NCI-H526 (cell line): Measurements from ENCODE around the gene IFNA6.

Experiments used
- DNase-seq, 2 experiments: peaks; one replicate each; lab custom pipeline; 2025; lab: John Stamatoyannopoulos, UW

The IFNA6 gene

GRCh38 chr9:21331676-21332402, 18.8 kb downstream of the IFNA6 start:
- DNase-seq: no peak

- peak; percentile 42 to 78 for DNase-seq
Observed at GRCh38 chr9:21326526-21327139, 24.1 kb downstream of the IFNA6 start.

DNA sequence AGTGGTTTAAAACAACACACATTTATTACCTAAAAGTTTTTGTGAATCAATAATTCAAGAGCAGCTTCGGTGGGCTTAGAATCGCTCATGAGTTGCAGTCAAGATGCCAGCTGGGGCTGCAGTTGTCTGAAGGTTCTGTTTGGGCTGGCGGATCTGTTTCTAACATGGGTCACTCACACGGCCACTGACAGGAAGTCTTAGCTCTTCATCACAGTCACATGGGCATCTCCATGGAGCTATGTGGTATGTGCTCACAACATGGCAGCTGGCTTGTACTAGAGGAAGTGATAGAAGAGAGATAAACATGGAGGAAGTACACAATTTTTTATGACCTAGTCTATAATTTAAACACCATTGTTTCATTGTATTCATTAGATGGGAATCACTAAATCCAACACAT, 26.6 kb downstream of the IFNA6 start:
- no peak for DNase-seq

- DNase-seq: no peak
Observed at GRCh38 chr9:21322911-21323461, 27.7 kb downstream of the IFNA6 start.

DNA sequence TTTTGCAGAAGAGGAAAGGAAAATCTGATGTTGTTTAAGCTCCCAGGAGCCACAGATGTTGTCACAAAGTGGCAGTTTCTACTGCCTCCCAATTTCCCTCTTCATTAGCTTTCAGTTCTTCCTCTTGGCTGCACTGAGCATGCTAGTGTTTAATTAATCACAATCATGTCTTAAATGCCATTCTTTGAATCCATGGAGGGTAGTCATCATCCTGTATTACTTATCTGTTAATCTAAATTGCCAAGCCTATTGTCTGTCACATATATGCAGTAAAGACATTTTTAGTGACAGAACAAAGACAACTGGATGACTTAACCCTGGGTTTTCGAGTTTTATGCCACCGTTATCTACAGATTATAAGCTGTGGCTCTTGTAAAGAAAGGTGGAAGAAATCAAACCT, 30.2 kb downstream of the IFNA6 start:
- DNase-seq: no peak

GRCh38 chr9:21317956-21318923, 32.4 kb downstream of the IFNA6 start:
- peak; percentile 31 to 69 for DNase-seq

- DNase-seq: peak in 1 of 2 experiments; percentile 9
Observed at GRCh38 chr9:21316860-21317259, 33.8 kb downstream of the IFNA6 start.

- DNase-seq: peak in 1 of 2 experiments; percentile 2
Observed at GRCh38 chr9:21316032-21316842, 34.5 kb downstream of the IFNA6 start.

- no peak for DNase-seq
Observed at GRCh38 chr9:21314152-21314551, 36.5 kb downstream of the IFNA6 start.

- DNase-seq: no peak
Observed at GRCh38 chr9:21311889-21312288, 38.8 kb downstream of the IFNA6 start.

- DNase-seq: no peak
Observed at GRCh38 chr9:21305213-21305612, 45.5 kb downstream of the IFNA6 start, which contains the start of gene IFNA5. TSS of gene IFNA5 (minus strand) at chr9:21305313. CDS start at chr9:21305256, 57 bp downstream.
